Umbilical cord (tissue), 2 donors: ENCODE measurements around the gene ZG16. TPM values are rescaled to one million over a fixed set of nuclear protein-coding genes. Genes with fewer than 3 reads are reported as not detected.

Experiments used
- DNase-seq: peaks from one replicate; pipeline ENCODE4 v3.0.0-alpha.2; 2015; ENCODE audit warnings: low spot score
- total RNA-seq: library from RNA; depleted of rRNA; stranded (reverse); fragments of >200 nt; gene quantifications from one replicate; pipeline ENCODE4 v1.2.3, GENCODE V29; 2014; ENCODE audit warnings: low replicate concordance; ENCODE audit not compliant: insufficient read depth

ZG16 gene
- total RNA-seq, 1 donor from 2014 or later = 2.2 TPM

DNA sequence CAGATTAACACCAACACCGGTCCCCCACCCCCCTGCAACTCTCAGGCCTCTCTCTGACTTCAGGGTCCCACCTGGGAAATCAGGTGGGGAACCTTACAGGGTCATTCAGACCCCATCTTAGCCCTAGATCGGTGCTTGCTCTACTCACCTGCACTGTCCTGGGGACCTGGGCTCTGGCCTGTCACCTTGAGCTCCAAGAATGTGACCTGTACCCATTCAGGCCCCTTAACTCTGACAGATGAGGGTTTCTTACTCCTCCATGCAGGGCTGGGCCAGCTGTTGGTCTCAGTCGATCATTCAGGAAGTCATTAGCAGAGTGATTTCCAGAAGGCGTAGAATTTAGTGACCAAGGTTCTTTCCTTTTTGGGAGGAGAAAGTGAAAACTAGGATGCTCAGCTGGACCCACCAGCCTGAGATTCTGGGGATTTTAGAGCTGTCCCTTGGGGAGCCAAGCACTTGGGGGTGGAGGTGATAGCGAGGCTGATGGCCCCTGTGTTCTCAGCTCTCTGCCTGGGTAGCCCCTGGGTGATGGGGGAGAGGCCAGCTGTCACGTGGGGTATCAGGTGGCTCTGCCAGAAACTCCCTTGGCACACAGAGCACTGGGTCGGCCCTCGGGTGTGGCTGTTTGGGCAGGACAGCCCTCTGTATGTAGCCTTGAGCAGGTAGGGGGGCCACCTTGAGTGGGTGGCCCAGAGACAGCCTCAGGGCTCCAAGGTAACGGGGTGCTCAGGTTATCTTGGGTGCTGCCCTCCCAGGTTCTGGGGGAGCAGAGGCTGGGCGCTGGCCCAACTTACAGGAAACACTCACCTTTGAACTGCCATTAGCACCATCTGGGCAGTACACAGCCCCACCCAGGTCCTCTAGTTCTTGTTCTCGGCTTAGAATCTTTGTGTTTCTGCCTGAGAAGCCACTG lies 42.9 kb downstream of the ZG16 start:
- peak; percentile 10 for DNase-seq

DNA sequence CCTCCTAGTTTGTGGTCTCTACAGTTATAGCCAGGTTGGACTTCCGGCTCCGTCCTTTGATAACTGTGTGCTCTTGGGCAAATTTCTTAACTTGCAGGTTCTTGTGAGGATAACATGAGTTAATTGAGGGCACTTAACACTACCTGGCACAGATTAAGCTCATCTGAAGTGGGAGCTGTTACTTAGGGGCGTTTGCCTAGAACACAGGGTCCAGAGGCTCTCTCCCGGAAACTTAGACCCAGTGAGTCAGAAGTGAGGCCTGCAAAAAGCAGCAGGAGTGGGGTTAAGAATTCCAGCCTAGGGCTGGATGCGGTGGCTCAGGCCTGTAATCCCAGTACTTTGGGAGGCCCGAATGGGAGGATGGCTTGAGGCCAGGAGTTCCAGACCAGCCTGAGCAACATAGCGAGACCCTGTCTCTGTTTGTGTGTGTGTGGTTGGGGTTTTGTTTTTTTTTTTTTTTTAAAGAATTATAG lies 43.6 kb downstream of the ZG16 start:
- peak; percentile 83 for DNase-seq

DNA sequence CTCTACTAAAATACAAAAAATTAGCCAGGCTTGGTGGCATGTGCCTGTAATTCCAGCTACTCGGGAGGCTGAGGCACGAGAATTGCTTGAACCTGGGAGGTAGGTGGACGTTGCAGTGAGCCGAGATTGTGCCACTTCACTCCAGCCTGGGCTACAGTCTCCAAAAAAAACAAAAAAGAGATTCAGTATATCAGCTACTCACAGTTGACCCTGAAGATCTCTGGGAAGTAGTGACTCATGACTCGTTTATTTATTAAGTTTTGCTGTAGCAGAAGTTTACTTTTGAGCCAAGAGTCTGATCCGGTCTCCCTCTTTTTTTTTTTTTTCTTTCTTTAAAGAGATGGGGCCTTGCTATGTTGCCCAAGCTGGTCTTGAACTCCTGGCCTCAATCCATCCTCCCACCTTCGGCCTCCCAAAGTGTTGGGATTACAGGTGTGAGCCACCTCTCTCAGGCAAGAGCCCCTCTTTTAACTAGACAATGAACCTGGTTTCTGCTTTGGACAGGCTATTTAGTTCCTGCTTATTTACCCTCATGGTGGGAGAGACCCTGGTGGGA lies 46.6 kb downstream of the ZG16 start:
- peak; percentile 89 for DNase-seq

DNA sequence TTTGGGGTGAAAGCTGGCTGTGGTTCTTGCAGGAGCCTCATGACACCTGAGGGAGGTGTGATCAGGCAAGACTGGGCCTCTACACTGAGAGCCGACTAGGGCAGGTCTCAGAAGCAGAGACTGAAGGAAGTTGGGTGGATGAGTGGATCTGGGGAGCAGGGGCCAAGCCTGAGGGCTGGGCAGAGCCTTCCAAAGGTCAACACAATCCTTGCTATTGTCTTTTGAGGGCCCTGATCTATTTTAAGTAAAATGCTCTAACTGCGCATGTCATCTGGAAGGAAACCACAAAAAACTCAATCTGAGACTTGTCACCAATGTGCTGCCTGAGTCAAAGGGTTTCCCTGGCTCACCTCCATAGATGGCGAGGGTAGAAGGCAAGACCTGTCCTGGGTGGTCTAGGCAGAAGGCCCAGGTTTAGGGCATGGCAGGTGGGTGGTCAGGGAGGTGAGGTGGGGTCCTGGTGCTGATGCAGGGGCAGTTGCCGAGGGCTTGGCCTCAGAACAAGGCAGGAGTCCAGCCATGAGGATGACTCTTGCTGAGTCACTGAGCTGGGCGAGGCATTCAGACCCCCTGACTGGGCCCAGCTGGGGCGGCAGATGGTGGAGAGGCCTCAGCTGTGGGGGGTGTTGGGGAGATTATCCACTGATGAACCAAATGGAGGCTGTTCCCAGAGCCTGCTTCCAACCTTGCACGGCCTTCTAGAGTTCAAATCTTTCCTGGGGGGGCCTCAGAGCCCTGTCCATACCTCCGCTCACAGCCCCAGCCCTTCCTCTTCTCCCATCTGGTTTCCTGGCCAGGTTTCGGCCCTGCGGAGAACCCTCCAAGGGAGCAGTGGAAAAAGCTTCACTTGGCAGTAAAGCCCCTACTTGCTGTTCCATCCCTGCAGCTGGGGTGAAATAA lies 47.3 kb downstream of the ZG16 start:
- peak; percentile 68 for DNase-seq

DNA sequence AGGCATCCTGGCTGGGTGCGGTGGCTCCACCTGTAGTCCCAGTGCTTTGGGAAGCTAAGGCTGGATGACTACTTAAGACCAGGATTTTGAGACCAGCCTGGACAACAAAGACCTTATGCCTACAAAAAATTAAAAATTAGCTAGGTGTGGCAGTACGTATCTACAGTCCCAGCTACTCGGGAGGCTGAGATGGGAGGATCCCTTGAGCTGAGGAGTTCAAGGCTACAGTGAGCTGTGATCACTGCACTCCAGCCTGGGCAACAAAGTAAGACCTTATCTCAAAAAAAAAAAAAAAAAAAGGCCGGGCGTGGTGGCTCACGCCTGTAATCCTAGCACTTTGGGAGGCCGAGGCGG lies 48.3 kb downstream of the ZG16 start:
- no peak for DNase-seq

DNA sequence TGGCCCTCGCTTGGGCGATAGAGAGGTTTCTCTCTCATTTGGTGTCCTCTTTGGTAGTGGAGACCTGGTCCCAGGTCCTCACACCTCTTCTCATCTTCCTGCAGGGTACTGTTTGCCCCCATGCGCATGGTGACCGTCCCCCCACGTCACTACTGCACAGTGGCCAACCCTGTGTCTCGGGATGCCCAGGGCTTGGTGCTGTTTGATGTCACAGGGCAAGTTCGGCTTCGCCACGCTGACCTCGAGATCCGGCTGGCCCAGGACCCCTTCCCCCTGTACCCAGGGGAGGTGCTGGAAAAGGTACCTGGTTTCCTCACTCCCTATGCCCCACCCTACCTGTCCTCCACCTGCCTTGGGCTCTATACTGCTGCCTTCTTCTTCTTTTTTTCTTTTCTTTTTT lies 52.7 kb downstream of the ZG16 start:
- no peak for DNase-seq

DNA sequence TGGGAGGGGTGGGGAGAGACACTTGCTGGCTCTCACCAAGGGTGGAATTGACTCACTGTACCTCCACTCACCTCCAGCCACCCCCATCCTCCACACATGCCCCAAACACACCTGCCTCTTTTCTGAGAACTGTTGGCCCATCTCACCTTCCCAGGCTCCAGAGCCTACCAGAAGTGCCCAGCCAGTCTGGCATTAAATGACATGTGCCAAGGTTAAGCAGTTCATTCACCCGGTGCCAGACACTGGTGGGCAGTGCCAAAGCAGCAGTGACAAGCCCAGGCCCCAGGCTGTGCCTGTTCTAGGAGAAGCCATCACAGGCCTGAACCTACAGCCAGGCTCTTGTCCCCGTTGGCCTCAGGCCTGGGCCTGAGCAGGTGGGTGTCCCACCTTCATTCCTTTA lies 53.4 kb downstream of the ZG16 start:
- no peak for DNase-seq

Other genes starting within 250 kb of the ZG16 start
- gene SPN, start 115.0 kb upstream of the ZG16 start, total RNA-seq = 0.96 TPM
- gene QPRT, start 99.1 kb upstream of the ZG16 start, total RNA-seq = 56.3 TPM
- 0.72 TPM for gene C16orf54, start 32.3 kb upstream of the ZG16 start, total RNA-seq
- 25.0 TPM for gene KIF22, start 12.5 kb downstream of the ZG16 start, total RNA-seq
- 103 TPM for gene MAZ, start 28.3 kb downstream of the ZG16 start, total RNA-seq
- 7.9 TPM for gene PRRT2, start 33.9 kb downstream of the ZG16 start, total RNA-seq
- 13.7 TPM for gene PAGR1, start 37.9 kb downstream of the ZG16 start, total RNA-seq
- gene MVP, start 42.2 kb downstream of the ZG16 start, total RNA-seq = 91.7 TPM
- gene CDIPT, start 85.0 kb downstream of the ZG16 start, total RNA-seq = 68.1 TPM
- 12.5 TPM for gene SEZ6L2, start 121.3 kb downstream of the ZG16 start, total RNA-seq
- gene ASPHD1, start 122.2 kb downstream of the ZG16 start, total RNA-seq = not detected
- 9.4 TPM for gene KCTD13, start 148.0 kb downstream of the ZG16 start, total RNA-seq
- gene TMEM219, start 183.8 kb downstream of the ZG16 start, total RNA-seq = 26.7 TPM
- gene TAOK2, start 195.6 kb downstream of the ZG16 start, total RNA-seq = 31.8 TPM
- 1.4 TPM for gene HIRIP3, start 217.4 kb downstream of the ZG16 start, total RNA-seq
- 8.9 TPM for gene INO80E, start 218.0 kb downstream of the ZG16 start, total RNA-seq
- 0.48 TPM for gene DOC2A, start 232.8 kb downstream of the ZG16 start, total RNA-seq
- gene C16orf92, start 244.9 kb downstream of the ZG16 start, total RNA-seq = 8.9 TPM